PFSK-1 (cell line): ENCODE data around the gene ASPHD2.

Experiments
- FOXP2 ChIP-seq: optimal IDR thresholded peaks from 2 replicates; pipeline ENCODE3; 2011; ENCODE audit warnings: borderline replicate concordance, control low read depth, inconsistent platforms; ENCODE audit not compliant: insufficient read depth; ENCODE audit errors: extremely low read length, extremely low read depth
- POLR2AphosphoS5 ChIP-seq: IDR thresholded peaks from 2 replicates; pipeline ENCODE4 v1.6.1; 2012; ENCODE audit warnings: low read depth, mild to moderate bottlenecking, control low read depth, low read length, moderate library complexity
- SIN3A ChIP-seq: IDR thresholded peaks from 2 replicates; pipeline ENCODE4 v1.6.1; 2012; ENCODE audit warnings: mild to moderate bottlenecking, low read length, moderate library complexity, borderline replicate concordance; ENCODE audit not compliant: insufficient read depth
- TAF1 ChIP-seq: IDR thresholded peaks from 2 replicates; pipeline ENCODE4 v1.6.1; 2012; ENCODE audit warnings: low read length, control low read depth, borderline replicate concordance; ENCODE audit not compliant: insufficient read depth
- TF ChIP-seq, protein P1 (sequence below), 2 experiments: IDR thresholded peaks; 2 replicates each; pipeline versions ENCODE4 v1.6.1 to v1.8.0; 2011 to 2012; ENCODE audit warnings: low read depth in 2 of 2, low read length in 2 of 2, control low read depth in 1 of 2, inconsistent platforms in 1 of 2, mild to moderate bottlenecking in 1 of 2, moderate library complexity in 1 of 2; ENCODE audit not compliant: insufficient read depth in 1 of 2

DNA sequence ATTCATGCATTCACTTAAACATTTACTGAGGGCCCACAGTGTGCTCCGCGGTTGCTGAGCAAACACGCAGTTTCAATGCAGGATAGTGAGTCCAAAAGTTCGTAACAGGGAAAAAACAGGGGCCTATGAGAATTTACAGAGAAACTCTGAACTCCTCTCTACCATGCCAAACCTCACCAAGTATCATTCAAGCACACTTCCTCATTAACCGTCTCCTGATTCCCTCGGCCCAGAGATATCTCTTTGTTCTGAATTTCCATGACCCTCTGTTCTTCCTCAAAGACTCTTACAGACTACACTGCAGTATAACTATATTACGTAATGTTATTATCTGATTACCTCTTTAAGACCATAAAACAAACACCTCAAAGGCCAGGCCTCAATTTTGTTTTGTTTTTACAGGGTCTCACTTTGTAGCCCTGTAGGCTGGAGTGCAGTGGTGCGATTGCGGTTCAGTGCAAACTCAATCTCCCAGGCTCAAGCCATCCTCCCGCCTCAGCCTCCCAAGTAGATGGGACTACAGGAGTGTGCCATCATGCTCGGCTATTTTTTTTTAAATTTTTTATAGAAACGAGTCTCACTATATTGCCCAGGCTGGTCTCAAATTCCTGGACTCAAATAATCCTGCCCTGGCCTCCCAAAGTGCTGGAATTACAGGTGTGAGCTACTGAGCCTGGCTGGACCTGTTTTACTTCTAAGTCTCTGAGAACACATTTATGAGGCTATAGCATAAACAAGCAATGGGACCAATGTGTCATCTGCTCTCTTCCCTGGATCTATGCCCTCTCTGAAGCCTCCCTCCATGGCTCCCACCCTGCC is 50.9 kb downstream of the ASPHD2 start:
- TF ChIP-seq POLR2AphosphoS5 (no peak), SIN3A (no peak), TAF1 (no peak), FOXP2 (no peak)
- TF ChIP-seq, protein P1, sequence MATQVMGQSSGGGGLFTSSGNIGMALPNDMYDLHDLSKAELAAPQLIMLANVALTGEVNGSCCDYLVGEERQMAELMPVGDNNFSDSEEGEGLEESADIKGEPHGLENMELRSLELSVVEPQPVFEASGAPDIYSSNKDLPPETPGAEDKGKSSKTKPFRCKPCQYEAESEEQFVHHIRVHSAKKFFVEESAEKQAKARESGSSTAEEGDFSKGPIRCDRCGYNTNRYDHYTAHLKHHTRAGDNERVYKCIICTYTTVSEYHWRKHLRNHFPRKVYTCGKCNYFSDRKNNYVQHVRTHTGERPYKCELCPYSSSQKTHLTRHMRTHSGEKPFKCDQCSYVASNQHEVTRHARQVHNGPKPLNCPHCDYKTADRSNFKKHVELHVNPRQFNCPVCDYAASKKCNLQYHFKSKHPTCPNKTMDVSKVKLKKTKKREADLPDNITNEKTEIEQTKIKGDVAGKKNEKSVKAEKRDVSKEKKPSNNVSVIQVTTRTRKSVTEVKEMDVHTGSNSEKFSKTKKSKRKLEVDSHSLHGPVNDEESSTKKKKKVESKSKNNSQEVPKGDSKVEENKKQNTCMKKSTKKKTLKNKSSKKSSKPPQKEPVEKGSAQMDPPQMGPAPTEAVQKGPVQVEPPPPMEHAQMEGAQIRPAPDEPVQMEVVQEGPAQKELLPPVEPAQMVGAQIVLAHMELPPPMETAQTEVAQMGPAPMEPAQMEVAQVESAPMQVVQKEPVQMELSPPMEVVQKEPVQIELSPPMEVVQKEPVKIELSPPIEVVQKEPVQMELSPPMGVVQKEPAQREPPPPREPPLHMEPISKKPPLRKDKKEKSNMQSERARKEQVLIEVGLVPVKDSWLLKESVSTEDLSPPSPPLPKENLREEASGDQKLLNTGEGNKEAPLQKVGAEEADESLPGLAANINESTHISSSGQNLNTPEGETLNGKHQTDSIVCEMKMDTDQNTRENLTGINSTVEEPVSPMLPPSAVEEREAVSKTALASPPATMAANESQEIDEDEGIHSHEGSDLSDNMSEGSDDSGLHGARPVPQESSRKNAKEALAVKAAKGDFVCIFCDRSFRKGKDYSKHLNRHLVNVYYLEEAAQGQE (IDR thresholded peaks at IDR 0.05; ENCODE audit: insufficient read depth in 1 of 2, low read depth in 2 of 2, low read length in 2 of 2) = no peak
